ENCODE results near the gene CD101. TPM values are rescaled to one million over a fixed set of nuclear protein-coding genes. Genes with fewer than 3 reads are reported as not detected.
A peak's percentile ranks its signal among the peaks of the same experiment; 100 is the strongest.

CD101 gene
- total RNA-seq, 3 donors from 2014 or later (not counting 1 experiment from before 2014, with no cell fraction given), result 0.82 to 3.1 (median 2.5) TPM

- Histone ChIP-seq H3K27ac (ENCODE audit: low read length) (peak overlapping the region; percentile 3), H3K36me3 (ENCODE audit: control insufficient read depth, insufficient read depth, low read length) (no peaks in the 10 kb centered on the region), H3K9me3 (ENCODE audit: control insufficient read depth, insufficient read depth, low read length) (no peaks in the 10 kb centered on the region), H3K4me3 (ENCODE audit: low read length) (no peak overlapping the region), H3K27me3 (ENCODE audit: control insufficient read depth, insufficient read depth, low read length) (no peaks in the 10 kb centered on the region), H3K4me1 (ENCODE audit: control insufficient read depth, insufficient read depth, low read length) (peaks cover 11% of the 10 kb centered on the region)
- H3K9me3 Mint-ChIP-seq, result no peaks in the 10 kb centered on the region
- ATAC-seq (no peak), DNase-seq (no peak)
- H3K4me1 Mint-ChIP-seq, result peaks cover 17 to 24% of the 10 kb centered on the region in 2 donors
- intact Hi-C loops (cut with micrococcal nuclease), result no loop called here
- H3K27me3 Mint-ChIP-seq (ENCODE audit: low read depth in 2 of 2), result peaks cover 7 to 12% of the 10 kb centered on the region in 2 donors
- no peak for TF ChIP-seq CTCF (IDR thresholded peaks at IDR 0.05)
- H3K36me3 Mint-ChIP-seq, result no peaks in the 10 kb centered on the region
- no peak overlapping the region for H3K27ac Mint-ChIP-seq
- H3K4me3 Mint-ChIP-seq, result no peak overlapping the region
- 36% methylated on average over 2 of the region's 2 CpGs for WGBS (ENCODE audit: insufficient coverage)
These were observed 10.3 kb upstream of the CD101 start for GRCh38 chr1:116991171-116991845.

DNA sequence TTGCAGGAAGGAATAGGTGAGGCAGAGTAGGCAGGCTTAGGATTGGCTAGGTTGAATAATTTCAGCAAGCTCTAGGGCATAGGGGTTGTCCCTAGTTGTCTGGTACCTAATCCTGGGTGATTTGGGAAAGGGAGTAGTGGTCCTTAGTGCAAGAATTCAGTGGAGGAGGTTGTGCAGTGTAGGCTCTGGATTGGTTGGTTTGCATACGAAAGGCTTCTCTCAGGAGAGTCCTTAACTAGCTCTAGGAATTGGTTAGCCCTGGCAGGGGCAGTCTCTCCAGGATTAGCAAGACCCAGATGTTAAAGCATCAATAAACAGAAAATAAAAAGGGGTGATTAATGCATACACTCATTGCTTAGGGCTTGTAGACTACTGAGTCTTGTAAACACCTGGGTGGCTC is 9.6 kb upstream of the CD101 start:
- no peak overlapping the region for H3K27ac Mint-ChIP-seq
- 92% methylated on average over 1 of the region's 1 CpG for WGBS (ENCODE audit: insufficient coverage)

GRCh38 chr1:116993286-116993685 is 8.3 kb upstream of the CD101 start:
- intact Hi-C loops (cut with micrococcal nuclease), result no loop called here
- no peak for ATAC-seq
- H3K4me3 ChIP-seq (ENCODE audit: low read length), result no peak overlapping the region
- H3K4me1 ChIP-seq (ENCODE audit: control insufficient read depth, insufficient read depth, low read length), result peaks cover 2% of the 10 kb centered on the region
- no peaks in the 10 kb centered on the region for H3K9me3 Mint-ChIP-seq
- H3K27me3 Mint-ChIP-seq (ENCODE audit: low read depth in 2 of 2), result peaks cover 0 to 4% of the 10 kb centered on the region in 2 donors
- H3K27me3 ChIP-seq (ENCODE audit: control insufficient read depth, insufficient read depth, low read length), result no peaks in the 10 kb centered on the region
- no peaks in the 10 kb centered on the region for H3K36me3 ChIP-seq (ENCODE audit: control insufficient read depth, insufficient read depth, low read length)
- DNase-seq, result no peak
- 75% methylated on average over 5 of the region's 7 CpGs for WGBS (ENCODE audit: insufficient coverage)
- H3K9me3 ChIP-seq (ENCODE audit: control insufficient read depth, insufficient read depth, low read length), result no peaks in the 10 kb centered on the region
- H3K27ac Mint-ChIP-seq, result no peak overlapping the region
- H3K27ac ChIP-seq (ENCODE audit: low read length), result no peak overlapping the region
- TF ChIP-seq CTCF (IDR thresholded peaks at IDR 0.05), result no peak
- H3K4me3 Mint-ChIP-seq, result no peak overlapping the region
- no peaks in the 10 kb centered on the region for H3K36me3 Mint-ChIP-seq
- H3K4me1 Mint-ChIP-seq, result peaks cover 6 to 10% of the 10 kb centered on the region in 2 donors

More for the DNA sequence above, 9.6 kb upstream of the CD101 start:
- H3K27me3 ChIP-seq (ENCODE audit: control insufficient read depth, insufficient read depth, low read length), result no peaks in the 10 kb centered on the region
- Mint-ChIP-seq H3K9me3 (no peaks in the 10 kb centered on the region), H3K4me3 (no peak overlapping the region), H3K36me3 (no peaks in the 10 kb centered on the region), H3K27me3 (ENCODE audit: low read depth in 2 of 2) (peaks cover 6 to 7% of the 10 kb centered on the region in 2 donors), H3K4me1 (peaks cover 13 to 18% of the 10 kb centered on the region in 2 donors)
- peaks cover 6% of the 10 kb centered on the region for H3K4me1 ChIP-seq (ENCODE audit: control insufficient read depth, insufficient read depth, low read length)
- no peak for TF ChIP-seq CTCF (IDR thresholded peaks at IDR 0.05)
- ATAC-seq, result no peak
- intact Hi-C loops (cut with micrococcal nuclease), result no loop called here
- no peaks in the 10 kb centered on the region for H3K36me3 ChIP-seq (ENCODE audit: control insufficient read depth, insufficient read depth, low read length)
- no peaks in the 10 kb centered on the region for H3K9me3 ChIP-seq (ENCODE audit: control insufficient read depth, insufficient read depth, low read length)
- H3K27ac ChIP-seq (ENCODE audit: low read length), result no peak overlapping the region
- no peak for DNase-seq
- H3K4me3 ChIP-seq (ENCODE audit: low read length), result no peak overlapping the region

DNA sequence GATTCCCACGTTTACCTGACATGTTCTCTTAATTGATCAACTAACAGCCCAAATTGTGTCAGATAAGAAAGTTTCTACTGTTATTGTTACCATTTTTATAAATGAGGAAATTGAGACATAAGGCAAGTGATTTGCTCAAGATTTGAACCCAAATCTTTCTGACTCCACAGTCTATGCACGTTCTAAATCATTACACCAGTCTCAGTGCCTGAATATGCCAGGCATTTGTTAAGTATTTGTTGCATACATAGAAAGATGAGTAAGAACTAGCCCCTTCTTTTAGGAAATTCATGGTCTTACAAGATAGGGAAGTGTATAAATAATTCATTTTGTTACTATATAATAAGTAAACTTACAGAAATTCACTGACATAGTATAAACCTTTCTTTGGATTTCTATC is 7.1 kb upstream of the CD101 start:
- no peak for TF ChIP-seq CTCF (IDR thresholded peaks at IDR 0.05)
- Histone ChIP-seq H3K9me3 (ENCODE audit: control insufficient read depth, insufficient read depth, low read length) (no peaks in the 10 kb centered on the region), H3K36me3 (ENCODE audit: control insufficient read depth, insufficient read depth, low read length) (no peaks in the 10 kb centered on the region), H3K27me3 (ENCODE audit: control insufficient read depth, insufficient read depth, low read length) (no peaks in the 10 kb centered on the region), H3K4me3 (ENCODE audit: low read length) (no peak overlapping the region), H3K27ac (ENCODE audit: low read length) (no peak overlapping the region), H3K4me1 (ENCODE audit: control insufficient read depth, insufficient read depth, low read length) (peaks cover 2% of the 10 kb centered on the region)
- intact Hi-C loops (cut with micrococcal nuclease), result no loop called here
- Mint-ChIP-seq H3K27ac (no peak overlapping the region), H3K27me3 (ENCODE audit: low read depth in 2 of 2) (peaks cover 0 to 4% of the 10 kb centered on the region in 2 donors), H3K4me3 (no peak overlapping the region), H3K9me3 (no peaks in the 10 kb centered on the region), H3K36me3 (no peaks in the 10 kb centered on the region), H3K4me1 (peaks cover 6 to 10% of the 10 kb centered on the region in 2 donors)
- WGBS (ENCODE audit: insufficient coverage), result no CpG with 5 or more reads among the region's 2 CpGs
- DNase-seq, result no peak
- no peak for ATAC-seq
